ENCODE results near the gene GDF9.

- TF ChIP-seq POLR2A (IDR thresholded peaks at IDR 0.05) (no peak), POLR2AphosphoS5 (IDR thresholded peaks at IDR 0.05) (peak; percentile 34)
Measured at GRCh38 chr5:132829742-132830435, 36.4 kb downstream of the GDF9 start.

Data from prostate gland (tissue), 1 donor.